Measurements from ENCODE around the gene RIPOR3. TPM values are rescaled to one million over a fixed set of nuclear protein-coding genes. Genes with fewer than 3 reads are reported as not detected.

Gene RIPOR3
- total RNA-seq, 1 donor, result 0.42 TPM

DNA sequence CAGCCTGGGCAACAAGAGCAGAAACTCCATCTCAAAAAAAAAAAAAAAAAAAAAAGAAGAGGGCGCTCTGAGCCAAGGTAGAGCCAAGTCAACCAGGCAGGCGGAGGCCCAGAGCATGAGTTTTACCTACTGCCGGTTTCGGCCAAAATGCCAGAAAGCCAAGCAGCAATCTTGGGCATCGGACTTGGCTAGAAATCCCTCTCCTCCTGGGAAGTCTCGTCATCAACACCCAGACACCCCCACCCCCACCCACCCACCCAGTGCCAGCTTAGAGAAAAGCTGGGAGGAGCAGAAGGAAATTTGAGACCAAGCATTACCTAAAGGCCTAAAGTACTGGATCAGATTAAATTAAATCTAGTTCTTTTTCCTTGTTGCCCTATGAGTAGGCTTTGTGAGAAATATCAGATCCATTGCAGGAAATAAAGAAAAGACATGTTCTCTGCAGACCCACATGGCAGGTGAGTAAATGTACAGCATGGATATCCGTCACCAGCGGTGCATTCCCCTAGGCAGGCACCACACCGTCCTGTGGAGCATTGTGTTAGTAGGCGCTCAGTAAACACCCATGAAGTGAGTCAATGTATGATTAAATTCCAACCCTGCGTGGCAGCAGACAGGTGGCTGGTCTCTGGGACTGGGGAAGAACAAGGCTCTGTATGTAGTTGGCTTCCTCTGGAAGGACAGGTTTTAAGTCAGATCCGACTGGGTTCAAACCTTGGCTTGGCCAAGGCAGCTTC is 21.0 kb downstream of the RIPOR3 start:
- H3K4me1 ChIP-seq (ENCODE audit: insufficient read depth, low read length), result no peaks in the 10 kb centered on the region
- H3K4me3 ChIP-seq (ENCODE audit: low read length), result no peak overlapping the region
- H3K27me3 ChIP-seq (ENCODE audit: insufficient read depth, low read length), result no peaks in the 10 kb centered on the region
- no peaks in the 10 kb centered on the region for H3K9me3 ChIP-seq (ENCODE audit: low read depth, low read length)

DNA sequence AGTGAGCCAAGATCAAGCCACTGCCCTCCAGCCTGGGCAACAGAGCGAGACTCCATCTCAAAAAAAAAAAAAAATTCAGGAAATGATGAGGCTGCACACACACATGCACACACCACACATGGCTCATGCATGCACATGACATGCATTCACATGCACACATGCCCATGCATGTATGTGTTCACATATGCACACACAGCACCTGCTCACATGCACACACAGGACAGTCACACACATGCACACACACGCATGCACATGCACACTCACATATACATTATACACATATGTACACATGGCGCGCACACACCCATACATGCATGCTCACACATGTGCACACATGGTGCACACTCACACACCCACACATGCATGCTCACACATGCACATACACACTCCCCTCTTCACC is 22.5 kb downstream of the RIPOR3 start:
- Histone ChIP-seq H3K4me3 (ENCODE audit: low read length) (no peak overlapping the region), H3K27me3 (ENCODE audit: insufficient read depth, low read length) (no peaks in the 10 kb centered on the region), H3K4me1 (ENCODE audit: insufficient read depth, low read length) (no peaks in the 10 kb centered on the region), H3K9me3 (ENCODE audit: low read depth, low read length) (no peaks in the 10 kb centered on the region)

DNA sequence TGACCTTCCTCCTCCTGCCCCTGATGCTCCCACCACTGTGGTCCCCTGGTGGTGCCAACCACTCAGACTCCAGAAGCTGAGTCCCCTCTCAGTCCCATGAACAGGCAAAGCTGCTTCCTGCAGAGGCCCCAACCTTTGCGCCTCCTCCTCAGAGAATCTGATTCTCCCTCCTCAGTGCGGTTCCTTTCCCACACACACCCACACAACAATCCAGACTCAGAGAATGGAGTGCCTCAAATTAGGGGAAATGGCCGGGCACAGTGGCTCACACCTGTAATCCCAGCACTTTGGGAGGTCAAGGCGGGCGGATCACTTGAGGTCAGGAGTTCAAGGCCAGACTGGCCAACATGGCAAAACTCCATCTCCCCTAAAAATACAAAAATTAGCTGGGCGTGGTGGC is 23.0 kb downstream of the RIPOR3 start:
- H3K4me3 ChIP-seq (ENCODE audit: low read length), result no peak overlapping the region

DNA sequence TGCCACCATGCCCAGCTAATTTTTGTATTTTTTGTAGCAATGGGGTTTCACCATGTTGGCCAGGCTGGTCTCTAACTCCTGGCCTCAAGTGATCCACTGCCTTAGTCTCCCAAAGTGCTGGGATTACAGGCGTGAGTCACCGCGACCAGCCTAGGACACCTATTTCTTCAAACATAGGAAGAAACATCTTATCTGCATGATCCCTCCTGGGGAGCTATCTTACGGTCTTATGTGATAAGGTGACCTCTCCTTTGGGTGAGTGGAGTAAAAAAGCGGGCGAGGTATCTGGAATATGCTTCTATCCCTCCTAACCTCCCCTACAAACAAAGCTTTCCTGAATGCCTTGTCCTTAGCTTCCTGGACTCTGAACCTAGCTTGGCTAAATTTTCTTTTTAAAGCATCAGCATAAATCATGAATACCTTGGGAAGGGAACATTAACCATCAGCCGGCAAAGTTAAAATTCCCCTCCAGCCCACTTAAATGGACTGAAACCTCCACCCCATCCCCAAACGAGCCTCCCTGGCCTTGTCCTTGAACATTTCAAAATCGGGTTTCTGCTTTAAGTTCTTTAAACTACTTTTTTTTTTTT is 24.5 kb downstream of the RIPOR3 start:
- Histone ChIP-seq H3K4me1 (ENCODE audit: insufficient read depth, low read length) (no peaks in the 10 kb centered on the region), H3K9me3 (ENCODE audit: low read depth, low read length) (no peaks in the 10 kb centered on the region), H3K4me3 (ENCODE audit: low read length) (no peak overlapping the region), H3K27me3 (ENCODE audit: insufficient read depth, low read length) (no peaks in the 10 kb centered on the region)

More for the DNA sequence above, 23.0 kb downstream of the RIPOR3 start:
- Histone ChIP-seq H3K9me3 (ENCODE audit: low read depth, low read length) (no peaks in the 10 kb centered on the region), H3K27me3 (ENCODE audit: insufficient read depth, low read length) (no peaks in the 10 kb centered on the region), H3K4me1 (ENCODE audit: insufficient read depth, low read length) (no peaks in the 10 kb centered on the region)

DNA sequence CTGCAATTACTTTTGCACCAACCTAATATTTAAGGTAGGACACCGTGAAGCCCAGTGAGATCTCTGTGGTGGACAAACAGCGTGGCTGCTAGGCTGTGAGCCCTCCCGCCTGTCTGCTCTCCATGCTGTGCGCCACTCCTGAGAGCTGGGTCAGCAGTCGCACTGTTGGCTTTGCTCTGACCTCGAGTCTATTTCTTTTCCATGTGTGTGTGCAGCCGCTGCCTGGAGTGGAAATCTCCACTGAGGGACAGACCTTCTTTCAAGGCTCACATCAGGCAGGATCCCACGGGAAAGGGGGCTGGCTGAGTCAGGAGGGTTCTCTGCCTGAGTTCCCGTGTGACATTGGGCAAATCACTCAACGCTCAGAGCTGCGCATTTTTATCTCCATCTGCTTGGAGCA is 27.1 kb downstream of the RIPOR3 start:
- Histone ChIP-seq H3K27me3 (ENCODE audit: insufficient read depth, low read length) (no peaks in the 10 kb centered on the region), H3K9me3 (ENCODE audit: low read depth, low read length) (no peaks in the 10 kb centered on the region), H3K4me3 (ENCODE audit: low read length) (no peak overlapping the region), H3K4me1 (ENCODE audit: insufficient read depth, low read length) (no peaks in the 10 kb centered on the region)

DNA sequence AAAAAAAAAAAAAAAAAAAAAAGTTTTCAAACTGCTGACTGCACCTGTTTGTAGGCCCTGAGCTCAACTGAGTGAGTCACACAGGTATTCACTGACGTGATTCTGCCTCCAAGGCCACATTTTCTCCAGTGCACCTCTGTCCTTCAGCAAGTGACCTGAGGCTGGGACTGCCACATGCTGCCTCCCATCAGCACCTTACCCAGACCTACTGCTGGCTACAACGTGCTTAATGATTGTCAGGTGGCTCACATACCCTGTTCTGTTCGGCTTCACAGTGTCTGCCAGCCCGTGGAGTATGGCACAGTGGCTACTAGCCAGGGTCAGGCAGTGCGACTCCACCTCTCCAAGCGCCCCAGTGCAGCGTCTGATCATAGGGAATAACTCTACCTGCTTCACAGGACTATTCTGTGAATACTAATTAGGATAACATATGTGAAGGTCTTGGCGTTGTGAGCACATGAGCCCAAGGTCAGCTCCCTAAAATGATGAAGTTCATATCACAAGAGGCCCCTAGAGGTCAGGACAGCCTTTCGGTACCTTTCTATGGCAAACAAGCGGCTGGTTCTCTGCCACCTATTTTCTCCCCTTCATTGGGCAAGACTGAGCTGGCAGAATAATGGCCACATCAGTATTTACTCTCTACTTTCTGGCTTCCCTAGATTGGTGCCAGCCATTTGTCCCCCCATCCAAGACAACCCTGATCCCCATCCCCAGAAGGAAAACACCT is 28.1 kb downstream of the RIPOR3 start:
- H3K4me3 ChIP-seq (ENCODE audit: low read length), result no peak overlapping the region
- no peaks in the 10 kb centered on the region for H3K9me3 ChIP-seq (ENCODE audit: low read depth, low read length)
- no peaks in the 10 kb centered on the region for H3K4me1 ChIP-seq (ENCODE audit: insufficient read depth, low read length)
- H3K27me3 ChIP-seq (ENCODE audit: insufficient read depth, low read length), result no peaks in the 10 kb centered on the region

DNA sequence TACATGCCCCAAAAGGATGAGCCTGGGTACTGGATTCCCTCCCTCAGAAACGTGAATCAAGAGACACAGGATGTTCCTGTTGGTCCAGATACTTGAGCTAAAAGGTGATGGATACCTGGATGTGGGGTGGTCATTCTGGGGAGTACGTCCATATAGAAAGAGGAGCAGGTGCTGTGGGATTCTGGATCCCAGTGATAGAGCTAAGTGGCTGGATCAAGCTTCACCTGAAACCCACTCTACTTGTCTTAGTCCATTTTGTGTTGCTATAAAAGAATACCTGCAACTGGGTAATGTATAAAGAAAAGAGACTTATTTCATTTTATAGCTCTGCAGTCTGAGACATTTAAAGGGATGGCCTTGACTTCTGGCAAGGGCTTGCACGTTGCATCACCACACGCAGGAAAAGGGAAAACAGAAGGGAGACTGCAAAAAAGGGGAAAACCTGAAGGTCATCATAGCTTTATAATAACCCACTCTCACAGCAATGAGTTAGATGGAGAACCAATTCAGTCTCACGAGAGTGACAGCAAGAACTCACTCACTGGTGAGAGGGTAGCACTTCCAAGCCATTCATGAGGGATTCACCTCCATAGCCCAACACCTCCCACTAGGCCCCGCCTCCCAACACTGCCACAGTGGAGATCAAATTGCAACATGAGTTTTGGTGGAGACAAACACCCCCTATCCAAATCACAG is 31.2 kb downstream of the RIPOR3 start:
- H3K4me1 ChIP-seq (ENCODE audit: insufficient read depth, low read length), result no peaks in the 10 kb centered on the region
- H3K27me3 ChIP-seq (ENCODE audit: insufficient read depth, low read length), result no peaks in the 10 kb centered on the region
- H3K9me3 ChIP-seq (ENCODE audit: low read depth, low read length), result no peaks in the 10 kb centered on the region
- no peak overlapping the region for H3K4me3 ChIP-seq (ENCODE audit: low read length)

DNA sequence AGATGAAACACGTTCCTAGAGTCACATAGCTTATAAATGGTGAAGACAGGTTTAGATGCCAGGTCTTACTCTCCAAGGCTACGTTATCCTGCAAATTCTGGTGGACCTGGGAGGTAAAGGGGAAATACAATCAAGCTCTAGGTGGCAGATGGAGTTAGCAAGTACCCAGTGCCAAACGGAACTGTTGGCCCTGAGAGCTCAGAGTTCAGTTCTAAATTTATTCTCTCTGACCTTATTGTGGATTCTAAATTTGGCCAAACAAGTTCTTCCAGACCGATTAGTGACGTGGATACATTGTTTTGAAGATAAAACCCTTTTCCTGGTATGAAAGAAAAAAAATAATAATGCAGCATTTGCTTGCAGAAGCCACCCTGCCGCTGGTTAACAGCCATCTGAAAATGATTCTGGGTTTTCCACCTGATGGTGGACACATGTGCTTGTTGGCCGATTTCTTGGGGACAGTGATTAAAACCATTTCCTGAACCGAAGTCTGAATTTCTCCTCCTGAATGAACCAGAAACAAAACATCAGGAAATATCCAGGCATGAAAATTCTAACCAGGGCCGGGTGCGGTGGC is 32.5 kb downstream of the RIPOR3 start:
- Histone ChIP-seq H3K9me3 (ENCODE audit: low read depth, low read length) (no peaks in the 10 kb centered on the region), H3K27me3 (ENCODE audit: insufficient read depth, low read length) (no peaks in the 10 kb centered on the region), H3K4me1 (ENCODE audit: insufficient read depth, low read length) (no peaks in the 10 kb centered on the region), H3K4me3 (ENCODE audit: low read length) (no peak overlapping the region)

DNA sequence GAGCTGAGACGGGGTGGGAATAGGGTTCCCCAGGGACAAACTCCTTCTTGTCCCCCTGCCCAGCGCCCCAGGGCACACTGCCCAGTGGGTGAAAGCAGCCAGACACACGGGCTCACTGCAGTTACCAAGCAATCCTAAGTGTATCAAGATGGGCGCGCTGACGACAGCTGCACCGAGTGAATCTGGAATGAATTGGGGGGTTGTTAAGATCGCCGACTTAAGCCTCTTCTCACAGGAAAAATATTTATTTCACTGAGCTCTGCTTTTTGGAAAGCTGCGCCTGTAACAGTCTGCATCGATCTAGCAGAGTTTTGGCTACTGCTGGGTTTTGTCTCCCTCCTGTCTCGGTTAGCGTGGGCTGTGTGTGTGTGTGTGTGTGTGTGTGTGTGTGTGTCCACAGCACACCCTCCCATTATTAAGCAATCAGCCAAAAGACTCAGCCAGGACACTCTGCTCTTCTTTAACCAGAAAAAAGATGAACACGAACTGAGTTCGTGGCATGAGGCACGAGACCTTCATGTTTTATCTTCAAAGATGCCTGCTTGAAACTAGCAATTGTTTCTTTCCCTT is 35.9 kb downstream of the RIPOR3 start:
- no peak overlapping the region for H3K4me3 ChIP-seq (ENCODE audit: low read length)
- no peaks in the 10 kb centered on the region for H3K9me3 ChIP-seq (ENCODE audit: low read depth, low read length)
- H3K4me1 ChIP-seq (ENCODE audit: insufficient read depth, low read length), result no peaks in the 10 kb centered on the region
- H3K27me3 ChIP-seq (ENCODE audit: insufficient read depth, low read length), result no peaks in the 10 kb centered on the region

DNA sequence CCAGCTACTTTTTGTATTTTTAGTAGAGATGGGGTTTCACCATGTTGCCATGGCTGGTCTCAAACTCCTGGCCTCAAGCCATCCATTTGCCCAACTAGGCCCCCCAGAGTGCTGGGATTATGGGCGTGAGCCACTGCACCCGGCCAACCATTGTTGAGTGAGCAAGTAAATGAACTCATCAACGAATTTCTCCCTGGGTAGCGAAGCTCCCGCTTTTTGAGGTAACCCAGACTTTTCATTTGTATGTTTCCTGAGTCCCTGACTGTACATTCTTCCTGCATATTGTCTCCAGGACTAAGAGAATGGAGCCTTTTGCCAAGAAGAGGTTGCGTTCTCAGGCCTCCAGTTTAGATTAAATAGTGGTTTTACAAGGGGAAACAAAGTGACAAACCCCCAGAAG is 36.4 kb downstream of the RIPOR3 start:
- H3K4me1 ChIP-seq (ENCODE audit: insufficient read depth, low read length), result no peaks in the 10 kb centered on the region
- no peaks in the 10 kb centered on the region for H3K9me3 ChIP-seq (ENCODE audit: low read depth, low read length)
- no peak overlapping the region for H3K4me3 ChIP-seq (ENCODE audit: low read length)
- no peaks in the 10 kb centered on the region for H3K27me3 ChIP-seq (ENCODE audit: insufficient read depth, low read length)

DNA sequence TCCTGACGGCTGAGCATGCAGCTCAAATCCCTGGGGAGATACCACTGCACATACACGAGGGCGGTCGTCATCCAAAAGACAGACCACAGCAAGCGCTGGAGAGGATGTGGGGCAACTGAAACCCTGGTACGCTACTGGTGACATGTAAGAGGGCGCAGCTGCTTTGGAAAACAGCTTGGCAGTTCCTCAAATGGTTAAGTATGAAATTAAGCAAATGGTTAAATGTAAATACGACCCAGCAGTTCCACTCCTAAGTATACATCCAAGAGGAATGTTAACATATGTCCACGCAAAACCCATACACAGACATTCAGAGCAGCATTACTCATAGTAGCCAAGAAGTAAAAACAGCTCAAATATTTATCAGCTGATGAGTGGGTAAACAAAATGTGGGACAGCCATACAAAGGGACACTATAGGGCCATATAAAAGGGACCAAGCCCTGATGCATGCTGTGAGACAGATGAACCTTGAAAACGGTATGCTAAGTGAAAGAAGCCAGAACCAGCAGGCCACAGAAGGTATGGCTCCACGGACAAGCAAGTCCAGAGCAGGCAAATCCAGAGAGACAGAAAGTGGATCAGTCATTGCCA is 38.5 kb downstream of the RIPOR3 start:
- Histone ChIP-seq H3K27me3 (ENCODE audit: insufficient read depth, low read length) (no peaks in the 10 kb centered on the region), H3K9me3 (ENCODE audit: low read depth, low read length) (no peaks in the 10 kb centered on the region), H3K4me3 (ENCODE audit: low read length) (no peak overlapping the region), H3K4me1 (ENCODE audit: insufficient read depth, low read length) (no peaks in the 10 kb centered on the region)

DNA sequence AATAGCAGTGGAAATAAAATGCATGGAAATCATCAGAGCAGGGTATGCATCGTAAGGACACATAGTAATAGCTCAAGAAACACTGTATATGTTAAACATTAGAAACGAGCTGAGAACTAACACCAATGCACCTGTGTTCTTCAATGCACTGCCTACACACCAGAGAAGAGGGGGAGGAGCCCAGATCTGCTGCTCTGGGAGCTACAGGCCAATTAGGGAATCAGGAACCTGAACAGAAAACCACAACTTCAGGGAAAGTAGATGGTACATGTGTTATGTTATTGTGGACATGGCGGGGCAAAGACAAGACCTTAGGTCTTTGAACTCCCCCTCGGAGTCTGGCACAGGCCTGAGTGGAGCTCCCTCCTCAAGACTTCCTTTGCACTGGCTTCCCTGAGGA is 39.7 kb downstream of the RIPOR3 start:
- Histone ChIP-seq H3K9me3 (ENCODE audit: low read depth, low read length) (no peaks in the 10 kb centered on the region), H3K4me3 (ENCODE audit: low read length) (no peak overlapping the region), H3K27me3 (ENCODE audit: insufficient read depth, low read length) (no peaks in the 10 kb centered on the region), H3K4me1 (ENCODE audit: insufficient read depth, low read length) (no peaks in the 10 kb centered on the region)

DNA sequence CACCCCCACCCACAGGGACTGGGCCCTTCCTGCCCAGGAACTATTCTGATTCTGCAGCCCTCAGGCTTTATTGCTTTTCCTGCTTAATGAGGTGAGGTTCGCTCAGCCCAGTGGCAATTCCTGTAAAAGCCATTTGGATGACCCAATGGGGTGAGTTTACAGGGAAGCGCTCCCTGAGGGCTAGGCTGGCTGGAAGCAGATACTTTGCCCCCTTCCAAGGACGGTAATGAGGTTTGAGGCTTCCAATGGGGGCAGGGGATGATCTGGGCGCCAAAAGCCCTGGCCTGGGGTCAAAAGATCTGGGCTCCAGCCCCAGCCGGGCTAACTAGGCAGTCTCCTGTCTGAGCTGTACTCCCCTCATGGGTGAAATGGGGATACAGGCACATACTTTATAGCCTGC is 41.8 kb downstream of the RIPOR3 start:
- Histone ChIP-seq H3K27me3 (ENCODE audit: insufficient read depth, low read length) (no peaks in the 10 kb centered on the region), H3K9me3 (ENCODE audit: low read depth, low read length) (no peaks in the 10 kb centered on the region), H3K4me3 (ENCODE audit: low read length) (no peak overlapping the region), H3K4me1 (ENCODE audit: insufficient read depth, low read length) (no peaks in the 10 kb centered on the region)

DNA sequence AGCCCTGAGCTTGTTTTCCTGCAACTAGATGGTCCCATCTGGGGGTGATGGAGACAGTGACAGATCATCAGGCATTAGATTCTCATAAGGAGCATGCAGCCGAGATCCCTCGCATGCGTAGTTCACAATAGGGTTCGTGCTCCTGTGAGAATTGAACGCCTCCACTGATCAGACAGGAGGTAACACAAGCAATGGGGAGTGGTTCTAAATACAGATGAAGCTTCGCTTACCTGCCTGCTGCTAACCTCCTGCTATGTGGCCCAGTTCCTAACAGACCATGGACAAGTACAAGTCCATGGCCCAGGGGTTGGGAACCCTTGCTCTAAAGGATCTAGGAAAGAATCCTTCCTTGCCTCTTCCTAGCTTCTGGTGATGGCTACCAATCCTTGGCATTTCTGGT is 42.7 kb downstream of the RIPOR3 start:
- Histone ChIP-seq H3K4me3 (ENCODE audit: low read length) (no peak overlapping the region), H3K27me3 (ENCODE audit: insufficient read depth, low read length) (no peaks in the 10 kb centered on the region), H3K9me3 (ENCODE audit: low read depth, low read length) (no peaks in the 10 kb centered on the region), H3K4me1 (ENCODE audit: insufficient read depth, low read length) (no peaks in the 10 kb centered on the region)
